Loucy (cell line): Measurements from ENCODE around the gene CENPO.

Experiments
- CTCF ChIP-seq: fragments of 200-600 bp; sonication (generic); conservative IDR thresholded peaks from 2 replicates; pipeline ENCODE4 v1.5.1; 2014; ENCODE audit warnings: mild to moderate bottlenecking, antibody characterized with exemption, low read length
- EZH2phosphoT487 ChIP-seq: fragments of 200-600 bp; IDR thresholded peaks from 2 replicates; pipeline ENCODE4 v1.6.1; 2018; ENCODE audit warnings: antibody characterized with exemption, mild to moderate bottlenecking, moderate library complexity, borderline replicate concordance

GRCh38 chr2:24788816-24789215 lies 4.4 kb upstream of the CENPO start:
- no peak for TF ChIP-seq CTCF
- no peak for TF ChIP-seq EZH2phosphoT487
